ENCODE data around the gene IVL. TPM values are rescaled to one million over a fixed set of nuclear protein-coding genes. Genes with fewer than 3 reads are reported as not detected.

Gene IVL
- total RNA-seq, 2 experiments from 2014 or later = not detected

DNA sequence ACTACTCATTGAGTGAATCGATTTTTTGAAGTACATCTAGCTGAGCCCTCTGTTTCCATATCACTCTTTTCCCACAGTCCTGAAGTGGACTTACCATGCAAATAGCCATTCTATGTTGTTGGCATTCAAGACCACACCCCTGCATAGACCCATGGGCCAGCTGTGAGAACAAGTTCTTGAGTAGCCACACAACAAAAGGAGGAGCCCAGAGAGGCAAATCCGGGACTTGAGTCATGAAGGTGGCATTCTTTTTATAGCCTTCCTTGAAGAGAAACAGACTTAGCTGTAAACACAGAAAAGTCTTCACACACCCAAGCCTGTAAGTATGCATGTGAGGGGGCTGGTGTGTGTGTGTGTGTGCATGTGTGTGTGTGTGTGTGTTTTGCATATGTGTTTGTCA lies 24.9 kb downstream of the IVL start:
- CTCF ChIA-PET = no interaction called here

GRCh38 chr1:152940614-152941013 lies 32.3 kb downstream of the IVL start:
- no peak overlapping the region for H3K4me3 ChIP-seq (ENCODE audit: low read length)
- TF ChIP-seq, protein P1, sequence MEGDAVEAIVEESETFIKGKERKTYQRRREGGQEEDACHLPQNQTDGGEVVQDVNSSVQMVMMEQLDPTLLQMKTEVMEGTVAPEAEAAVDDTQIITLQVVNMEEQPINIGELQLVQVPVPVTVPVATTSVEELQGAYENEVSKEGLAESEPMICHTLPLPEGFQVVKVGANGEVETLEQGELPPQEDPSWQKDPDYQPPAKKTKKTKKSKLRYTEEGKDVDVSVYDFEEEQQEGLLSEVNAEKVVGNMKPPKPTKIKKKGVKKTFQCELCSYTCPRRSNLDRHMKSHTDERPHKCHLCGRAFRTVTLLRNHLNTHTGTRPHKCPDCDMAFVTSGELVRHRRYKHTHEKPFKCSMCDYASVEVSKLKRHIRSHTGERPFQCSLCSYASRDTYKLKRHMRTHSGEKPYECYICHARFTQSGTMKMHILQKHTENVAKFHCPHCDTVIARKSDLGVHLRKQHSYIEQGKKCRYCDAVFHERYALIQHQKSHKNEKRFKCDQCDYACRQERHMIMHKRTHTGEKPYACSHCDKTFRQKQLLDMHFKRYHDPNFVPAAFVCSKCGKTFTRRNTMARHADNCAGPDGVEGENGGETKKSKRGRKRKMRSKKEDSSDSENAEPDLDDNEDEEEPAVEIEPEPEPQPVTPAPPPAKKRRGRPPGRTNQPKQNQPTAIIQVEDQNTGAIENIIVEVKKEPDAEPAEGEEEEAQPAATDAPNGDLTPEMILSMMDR (IDR thresholded peaks at IDR 0.05) = no peak
- H3K27ac ChIP-seq (ENCODE audit: low read depth in 1 of 2, low read length in 2 of 2) = no peak overlapping the region
- Mint-ChIP-seq H3K4me1 (ENCODE audit: low read depth) (no peaks in the 10 kb centered on the region), H3K9me3 (no peaks in the 10 kb centered on the region), H3K27ac (no peak overlapping the region), H3K27me3 (peaks cover 30% of the 10 kb centered on the region), H3K36me3 (ENCODE audit: low read depth) (no peaks in the 10 kb centered on the region), H3K4me3 (no peak overlapping the region)
- no peak for DNase-seq
- intact Hi-C loops (cut with DNase I, micrococcal nuclease) = no loop called here
- ChIA-PET CTCF (no interaction called here), POLR2A (no interaction called here)
- no peak for ATAC-seq (ENCODE audit: poor library complexity)
- no peaks in the 10 kb centered on the region for H3K9me3 ChIP-seq (ENCODE audit: control insufficient read depth in 1 of 2, insufficient read depth in 1 of 2, low read length in 2 of 2)
- peaks cover 0 to 5% of the 10 kb centered on the region in 2 experiments for H3K27me3 ChIP-seq (ENCODE audit: control insufficient read depth in 1 of 2, insufficient read depth in 2 of 2, low read length in 2 of 2)
- no peaks in the 10 kb centered on the region for H3K36me3 ChIP-seq (ENCODE audit: insufficient read depth, low read length)
- H3K4me1 ChIP-seq (ENCODE audit: insufficient read depth, low read length) = no peaks in the 10 kb centered on the region

More for the DNA sequence above, 24.9 kb downstream of the IVL start:
- Mint-ChIP-seq H3K27me3 (peaks cover 58% of the 10 kb centered on the region), H3K9me3 (no peaks in the 10 kb centered on the region), H3K27ac (no peak overlapping the region), H3K4me1 (ENCODE audit: low read depth) (no peaks in the 10 kb centered on the region), H3K4me3 (no peak overlapping the region), H3K36me3 (ENCODE audit: low read depth) (no peaks in the 10 kb centered on the region)
- DNase-seq = no peak
- POLR2A ChIA-PET = no interaction called here
- Histone ChIP-seq H3K27me3 (ENCODE audit: control insufficient read depth in 1 of 2, insufficient read depth in 2 of 2, low read length in 2 of 2) (peaks cover 2 to 8% of the 10 kb centered on the region in 2 experiments), H3K27ac (ENCODE audit: low read depth in 1 of 2, low read length in 2 of 2) (no peak overlapping the region), H3K36me3 (ENCODE audit: insufficient read depth, low read length) (no peaks in the 10 kb centered on the region), H3K4me1 (ENCODE audit: insufficient read depth, low read length) (no peaks in the 10 kb centered on the region), H3K4me3 (ENCODE audit: low read length) (no peak overlapping the region), H3K9me3 (ENCODE audit: control insufficient read depth in 1 of 2, insufficient read depth in 1 of 2, low read length in 2 of 2) (no peaks in the 10 kb centered on the region)
- TF ChIP-seq, protein P1 (IDR thresholded peaks at IDR 0.05) = no peak
- intact Hi-C loops (cut with DNase I, micrococcal nuclease) = no loop called here
- ATAC-seq (ENCODE audit: poor library complexity) = no peak

DNA sequence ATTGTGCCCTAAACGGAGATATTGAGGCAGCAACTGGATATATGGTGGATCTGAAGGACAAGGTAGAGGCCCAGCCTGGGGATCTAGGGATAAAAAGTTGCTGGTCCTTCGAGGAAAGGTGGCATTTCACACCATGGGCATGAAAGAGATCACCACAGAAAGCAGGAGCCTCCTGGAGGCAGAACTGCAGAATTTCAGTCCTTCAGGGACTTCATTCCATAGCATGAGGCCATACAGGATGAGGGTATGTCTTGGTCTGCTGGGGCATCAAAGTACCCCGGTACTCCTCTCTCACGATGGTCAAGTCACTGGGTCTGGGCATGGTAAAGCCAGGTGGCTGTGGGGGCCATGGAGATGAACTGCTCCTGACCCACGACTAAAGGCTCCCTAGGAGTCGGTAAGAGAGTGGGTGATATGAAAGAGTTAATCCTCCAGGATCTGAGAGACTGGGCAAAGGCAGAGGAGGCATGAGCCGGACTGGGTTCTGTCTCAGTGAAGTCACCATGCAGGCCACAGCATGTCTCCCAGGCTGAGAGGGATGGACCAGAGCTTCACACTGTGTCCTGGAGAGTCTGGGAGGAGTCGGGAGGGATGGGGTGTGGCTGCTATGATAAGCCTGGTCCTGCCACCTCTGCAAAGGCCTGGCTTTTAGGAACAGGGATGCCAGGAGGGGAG lies 32.8 kb downstream of the IVL start:
- Mint-ChIP-seq H3K4me3 (no peak overlapping the region), H3K9me3 (no peaks in the 10 kb centered on the region)
- CTCF ChIA-PET = no interaction called here

More for the DNA sequence above, 32.8 kb downstream of the IVL start:
- H3K27me3 ChIP-seq (ENCODE audit: control insufficient read depth in 1 of 2, insufficient read depth in 2 of 2, low read length in 2 of 2) = peaks cover 2 to 3% of the 10 kb centered on the region in 2 experiments
- intact Hi-C loops (cut with DNase I, micrococcal nuclease) = no loop called here
- POLR2A ChIA-PET = no interaction called here
- Mint-ChIP-seq H3K4me1 (ENCODE audit: low read depth) (no peaks in the 10 kb centered on the region), H3K27ac (no peak overlapping the region), H3K27me3 (peaks cover 24% of the 10 kb centered on the region), H3K36me3 (ENCODE audit: low read depth) (no peaks in the 10 kb centered on the region)
- H3K36me3 ChIP-seq (ENCODE audit: insufficient read depth, low read length) = no peaks in the 10 kb centered on the region
- H3K4me3 ChIP-seq (ENCODE audit: low read length) = no peak overlapping the region
- no peaks in the 10 kb centered on the region for H3K4me1 ChIP-seq (ENCODE audit: insufficient read depth, low read length)
- no peaks in the 10 kb centered on the region for H3K9me3 ChIP-seq (ENCODE audit: control insufficient read depth in 1 of 2, insufficient read depth in 1 of 2, low read length in 2 of 2)
- H3K27ac ChIP-seq (ENCODE audit: low read depth in 1 of 2, low read length in 2 of 2) = no peak overlapping the region
- ATAC-seq (ENCODE audit: poor library complexity) (no peak), DNase-seq (no peak)
- TF ChIP-seq, protein P1 (IDR thresholded peaks at IDR 0.05) = no peak
